ENCODE data around the gene BCL2L1. TPM values are rescaled to one million over a fixed set of nuclear protein-coding genes. Genes with fewer than 3 reads are reported as not detected.
"Not testable (repeated sequence)": the region's sequence is repeated elsewhere in the genome, so short reads cannot be mapped to it uniquely, and the experiment has no call there.

BCL2L1 gene
- polyA plus RNA-seq, 1 donor, result 58.5 TPM

DNA sequence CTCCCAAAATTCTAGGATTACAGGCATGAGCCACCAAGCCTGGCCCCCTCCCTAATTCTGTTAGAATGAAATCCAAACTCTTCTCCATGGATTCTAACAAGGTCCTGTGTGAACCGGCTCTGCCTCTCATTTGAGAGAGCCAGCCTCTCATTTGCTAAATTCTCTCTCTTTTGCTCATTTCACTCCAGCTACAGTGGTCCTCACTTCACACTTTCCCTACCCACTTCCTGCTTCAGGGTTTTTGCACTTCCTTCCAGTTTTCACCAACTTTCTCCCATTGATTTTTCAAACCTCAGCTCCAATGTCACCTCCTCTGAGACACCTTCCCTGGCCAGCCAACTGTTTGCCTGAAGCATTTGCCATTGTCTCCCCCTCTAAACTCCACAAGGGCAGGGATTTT lies 79.8 kb downstream of the BCL2L1 start:
- Histone ChIP-seq H3K4me1 (ENCODE audit: control insufficient read depth, insufficient read depth, low read length) (no peaks in the 10 kb centered on the region), H3K9me3 (ENCODE audit: control insufficient read depth, low read depth, low read length) (no peaks in the 10 kb centered on the region), H3K27ac (ENCODE audit: low read length) (no peak overlapping the region), H3K4me3 (ENCODE audit: low read length) (no peak overlapping the region), H3K36me3 (ENCODE audit: control insufficient read depth, insufficient read depth, low read length) (no peaks in the 10 kb centered on the region), H3K27me3 (ENCODE audit: control insufficient read depth, insufficient read depth, low read length) (peaks cover 12% of the 10 kb centered on the region)
- WGBS (ENCODE audit: insufficient coverage, low lambda C conversion rate), result 100% methylated on average over 1 of the region's 1 CpG
- no peak for DNase-seq

DNA sequence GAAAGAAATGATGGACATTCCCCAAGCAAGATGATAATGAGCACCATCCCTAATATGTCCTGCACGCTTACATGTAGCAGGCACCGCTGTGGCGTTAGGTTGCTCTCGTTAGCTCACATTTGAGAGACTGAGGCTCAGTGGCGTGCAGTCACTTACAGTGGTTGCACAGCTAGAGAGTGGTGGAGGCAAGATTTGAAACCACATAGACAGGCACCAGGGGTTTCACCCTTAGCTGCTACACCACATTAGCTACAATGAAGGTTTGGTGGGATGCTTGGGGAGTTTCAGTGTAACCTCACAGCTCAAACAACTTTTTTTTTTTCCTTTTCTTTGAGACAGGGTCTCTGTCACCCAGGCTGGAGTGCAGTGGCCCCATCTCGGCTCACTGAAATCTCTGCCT lies 81.3 kb downstream of the BCL2L1 start:
- peaks cover 18% of the 10 kb centered on the region for H3K27me3 ChIP-seq (ENCODE audit: control insufficient read depth, insufficient read depth, low read length)
- no peak overlapping the region for H3K4me3 ChIP-seq (ENCODE audit: low read length)
- no CpG with 5 or more reads among the region's 6 CpGs for WGBS (ENCODE audit: insufficient coverage, low lambda C conversion rate)
- H3K4me1 ChIP-seq (ENCODE audit: control insufficient read depth, insufficient read depth, low read length), result no peaks in the 10 kb centered on the region
- no peaks in the 10 kb centered on the region for H3K9me3 ChIP-seq (ENCODE audit: control insufficient read depth, low read depth, low read length)
- no peak overlapping the region for H3K27ac ChIP-seq (ENCODE audit: low read length)
- H3K36me3 ChIP-seq (ENCODE audit: control insufficient read depth, insufficient read depth, low read length), result no peaks in the 10 kb centered on the region
- no peak for DNase-seq

DNA sequence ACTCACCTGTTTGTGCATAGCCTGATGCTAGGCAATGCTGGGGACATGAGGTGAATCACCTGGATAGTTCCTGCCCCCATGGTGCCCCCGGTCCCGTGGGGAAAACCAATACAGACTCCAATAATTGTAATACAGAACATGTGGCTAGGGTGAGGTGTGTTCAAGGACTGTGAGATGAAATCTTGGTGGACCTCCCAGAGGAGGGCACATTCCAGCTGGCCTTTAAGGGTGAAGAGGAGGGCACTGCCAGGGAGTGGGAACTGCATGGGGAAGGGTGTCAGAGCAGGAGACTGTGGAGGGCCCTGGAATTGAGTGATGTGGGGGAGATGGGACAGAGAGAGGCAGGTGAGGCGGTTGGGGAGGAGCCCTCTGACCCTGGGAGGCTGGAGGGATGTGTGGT lies 82.4 kb downstream of the BCL2L1 start:
- no peak for DNase-seq
- Histone ChIP-seq H3K4me1 (ENCODE audit: control insufficient read depth, insufficient read depth, low read length) (no peaks in the 10 kb centered on the region), H3K4me3 (ENCODE audit: low read length) (no peak overlapping the region), H3K9me3 (ENCODE audit: control insufficient read depth, low read depth, low read length) (no peaks in the 10 kb centered on the region), H3K27ac (ENCODE audit: low read length) (no peak overlapping the region), H3K27me3 (ENCODE audit: control insufficient read depth, insufficient read depth, low read length) (peaks cover 18% of the 10 kb centered on the region), H3K36me3 (ENCODE audit: control insufficient read depth, insufficient read depth, low read length) (no peaks in the 10 kb centered on the region)
- WGBS (ENCODE audit: insufficient coverage, low lambda C conversion rate), result no CpG with 5 or more reads among the region's 3 CpGs

DNA sequence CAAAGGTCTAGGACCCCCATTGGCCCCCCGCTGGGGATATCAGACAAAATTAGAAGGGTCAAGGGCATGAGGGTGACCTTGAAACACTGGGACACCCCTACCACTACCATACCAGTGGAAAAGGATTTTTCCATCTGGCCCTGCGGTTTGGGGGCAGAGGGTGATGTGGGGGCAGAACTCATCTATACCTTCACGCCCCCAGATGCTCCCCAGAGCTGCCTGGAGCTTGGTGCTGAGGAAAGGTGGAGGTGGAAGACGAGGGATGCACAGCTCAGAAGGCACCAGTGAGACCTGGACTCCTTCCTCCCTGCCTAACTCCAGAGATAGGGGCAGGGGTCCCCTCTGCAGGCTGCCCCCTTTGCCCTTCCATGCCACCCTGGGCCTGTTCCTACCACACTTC lies 83.9 kb downstream of the BCL2L1 start:
- Histone ChIP-seq H3K4me1 (ENCODE audit: control insufficient read depth, insufficient read depth, low read length) (no peaks in the 10 kb centered on the region), H3K4me3 (ENCODE audit: low read length) (no peak overlapping the region), H3K27ac (ENCODE audit: low read length) (no peak overlapping the region), H3K9me3 (ENCODE audit: control insufficient read depth, low read depth, low read length) (no peaks in the 10 kb centered on the region), H3K36me3 (ENCODE audit: control insufficient read depth, insufficient read depth, low read length) (no peaks in the 10 kb centered on the region), H3K27me3 (ENCODE audit: control insufficient read depth, insufficient read depth, low read length) (peaks cover 18% of the 10 kb centered on the region)
- DNase-seq, result no peak
- WGBS (ENCODE audit: insufficient coverage, low lambda C conversion rate), result no CpG with 5 or more reads among the region's 4 CpGs

DNA sequence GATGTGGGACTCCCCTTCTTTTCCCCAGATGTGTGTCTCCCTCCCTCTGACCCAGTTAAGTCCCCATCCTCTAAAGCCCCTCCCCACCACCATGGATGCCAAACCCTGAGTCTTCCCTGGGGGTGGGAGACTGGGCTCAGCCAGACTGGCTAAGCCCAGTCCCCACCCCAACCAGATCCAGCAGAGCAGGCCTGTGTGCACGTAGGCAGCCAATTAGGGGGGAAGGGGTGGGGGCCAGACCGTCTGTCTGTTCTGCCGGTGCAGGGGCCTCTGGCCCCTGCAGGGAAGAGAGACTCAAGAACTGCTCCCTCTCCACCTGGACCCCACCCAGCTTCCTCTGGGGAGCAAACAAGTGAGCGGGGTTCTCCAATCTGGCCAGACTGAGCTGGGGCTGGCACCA lies 84.4 kb downstream of the BCL2L1 start:
- no peaks in the 10 kb centered on the region for H3K36me3 ChIP-seq (ENCODE audit: control insufficient read depth, insufficient read depth, low read length)
- H3K27ac ChIP-seq (ENCODE audit: low read length), result no peak overlapping the region
- peaks cover 18% of the 10 kb centered on the region for H3K27me3 ChIP-seq (ENCODE audit: control insufficient read depth, insufficient read depth, low read length)
- no CpG with 5 or more reads among the region's 4 CpGs for WGBS (ENCODE audit: insufficient coverage, low lambda C conversion rate)
- DNase-seq, result no peak
- no peaks in the 10 kb centered on the region for H3K4me1 ChIP-seq (ENCODE audit: control insufficient read depth, insufficient read depth, low read length)
- no peak overlapping the region for H3K4me3 ChIP-seq (ENCODE audit: low read length)
- H3K9me3 ChIP-seq (ENCODE audit: control insufficient read depth, low read depth, low read length), result no peaks in the 10 kb centered on the region

DNA sequence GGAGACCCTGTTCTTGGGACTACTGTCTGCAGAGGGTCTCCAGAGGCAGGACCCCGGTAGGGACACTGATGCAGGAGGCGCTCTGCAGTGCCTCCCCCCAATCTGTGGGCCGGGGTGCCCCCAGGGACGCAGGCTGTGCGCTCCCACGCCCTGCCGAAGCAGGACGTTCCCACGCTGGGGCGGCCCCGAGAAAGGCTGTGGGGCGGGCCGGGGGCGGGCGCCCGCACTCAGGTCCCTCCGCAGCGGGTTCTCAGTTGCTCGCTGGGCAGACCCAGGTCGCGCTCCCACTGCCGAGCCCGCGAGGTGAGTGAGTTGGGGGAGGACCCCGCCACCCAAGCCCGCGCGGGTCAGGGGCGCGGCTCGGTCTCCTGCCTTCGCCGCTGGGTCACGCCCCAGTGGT lies 85.0 kb downstream of the BCL2L1 start, which contains the start of gene COX4I2:
Gene COX4I2 (plus strand): TSS at position 253 of the 400 bp plus-strand sequence. CDS start 1,106 bp downstream, outside the sequence.
- no peaks in the 10 kb centered on the region for H3K4me1 ChIP-seq (ENCODE audit: control insufficient read depth, insufficient read depth, low read length)
- H3K27me3 ChIP-seq (ENCODE audit: control insufficient read depth, insufficient read depth, low read length), result peaks cover 18% of the 10 kb centered on the region
- DNase-seq, result no peak
- H3K4me3 ChIP-seq (ENCODE audit: low read length), result no peak within 1 kb of the TSS
- H3K36me3 ChIP-seq (ENCODE audit: control insufficient read depth, insufficient read depth, low read length), result no peaks in the 10 kb centered on the region
- H3K9me3 ChIP-seq (ENCODE audit: control insufficient read depth, low read depth, low read length), result no peaks in the 10 kb centered on the region
- no CpG with 5 or more reads among the region's 34 CpGs for WGBS (ENCODE audit: insufficient coverage, low lambda C conversion rate)
- no peak within 1 kb of the TSS for H3K27ac ChIP-seq (ENCODE audit: low read length)

DNA sequence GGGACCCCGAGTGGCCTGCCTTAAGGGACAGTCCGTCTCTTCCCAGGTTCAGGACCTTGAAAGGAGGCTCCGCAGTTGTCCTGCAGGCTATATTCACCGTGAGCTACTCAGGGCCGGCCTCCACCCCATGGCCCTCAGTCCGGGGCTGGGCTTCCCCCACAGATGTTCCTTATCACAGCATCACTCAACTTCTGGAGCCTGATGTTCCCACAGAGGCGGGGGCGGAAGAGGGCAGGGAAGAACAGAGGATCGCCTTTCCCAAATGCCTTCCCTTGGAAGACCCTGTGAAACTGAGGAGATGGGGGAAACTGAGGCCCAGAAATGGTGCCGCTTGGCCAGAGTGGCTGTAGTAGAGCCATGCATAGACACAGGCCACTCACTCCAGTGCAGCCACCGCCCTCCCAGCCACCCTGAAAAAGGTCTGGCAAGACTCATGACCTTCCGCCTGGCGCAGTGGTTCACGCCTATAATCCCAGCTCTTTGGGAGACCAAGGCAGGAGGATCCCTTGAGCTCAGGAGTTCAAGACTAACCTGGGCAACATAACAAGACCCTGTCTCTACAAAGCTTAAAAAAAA lies 89.2 kb downstream of the BCL2L1 start:
- Histone ChIP-seq H3K36me3 (ENCODE audit: control insufficient read depth, insufficient read depth, low read length) (no peaks in the 10 kb centered on the region), H3K27ac (ENCODE audit: low read length) (no peak overlapping the region), H3K9me3 (ENCODE audit: control insufficient read depth, low read depth, low read length) (no peaks in the 10 kb centered on the region), H3K4me1 (ENCODE audit: control insufficient read depth, insufficient read depth, low read length) (no peaks in the 10 kb centered on the region), H3K27me3 (ENCODE audit: control insufficient read depth, insufficient read depth, low read length) (peaks cover 12% of the 10 kb centered on the region), H3K4me3 (ENCODE audit: low read length) (no peak overlapping the region)
- no CpG with 5 or more reads among the region's 14 CpGs for WGBS (ENCODE audit: insufficient coverage, low lambda C conversion rate)
- no peak for DNase-seq

DNA sequence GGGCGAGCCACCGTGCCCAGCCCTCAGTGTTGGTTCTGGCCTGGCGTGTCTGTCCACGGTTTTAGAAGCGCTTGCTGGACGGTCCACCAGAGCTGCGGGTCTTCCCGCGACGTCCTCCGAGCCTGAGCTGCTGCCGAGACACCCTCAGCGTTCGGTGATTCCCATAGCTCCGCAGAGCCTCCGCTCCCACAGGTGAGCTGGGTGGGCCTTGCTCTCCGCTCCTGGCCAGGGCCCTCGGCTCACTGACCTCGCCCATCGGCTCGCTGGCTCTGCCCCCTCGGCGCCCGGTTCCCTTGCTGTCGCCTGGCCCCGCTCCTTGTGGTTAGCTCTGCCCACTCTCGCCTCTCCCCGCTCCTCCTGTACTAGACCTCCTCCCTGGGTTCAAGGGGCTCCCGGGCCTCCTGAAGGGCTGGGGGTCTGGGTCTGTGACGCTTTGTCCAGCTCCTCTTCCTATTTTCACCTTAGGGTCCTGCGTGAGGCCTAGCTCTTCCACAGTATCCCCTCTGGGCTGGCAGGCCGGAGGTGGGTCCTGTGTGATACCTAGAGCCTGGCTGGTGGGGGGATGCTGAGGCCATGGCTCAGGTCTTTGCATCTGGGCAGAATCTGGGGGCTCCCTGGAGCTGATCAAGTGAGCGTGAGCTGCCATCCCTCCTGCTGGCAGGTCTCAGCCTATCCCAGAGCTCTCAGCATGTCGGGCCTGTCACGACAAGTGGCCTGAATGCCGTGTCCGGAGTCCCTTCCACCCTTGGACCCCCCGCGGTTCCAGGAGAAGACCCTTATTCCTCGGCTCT lies 89.9 kb downstream of the BCL2L1 start:
- no peaks in the 10 kb centered on the region for H3K9me3 ChIP-seq (ENCODE audit: control insufficient read depth, low read depth, low read length)
- no peak overlapping the region for H3K27ac ChIP-seq (ENCODE audit: low read length)
- peaks cover 5% of the 10 kb centered on the region for H3K27me3 ChIP-seq (ENCODE audit: control insufficient read depth, insufficient read depth, low read length)
- 97% methylated on average over 7 of the region's 40 CpGs for WGBS (ENCODE audit: insufficient coverage, low lambda C conversion rate)
- no peaks in the 10 kb centered on the region for H3K4me1 ChIP-seq (ENCODE audit: control insufficient read depth, insufficient read depth, low read length)
- no peaks in the 10 kb centered on the region for H3K36me3 ChIP-seq (ENCODE audit: control insufficient read depth, insufficient read depth, low read length)
- no peak for DNase-seq
- H3K4me3 ChIP-seq (ENCODE audit: low read length), result no peak overlapping the region

DNA sequence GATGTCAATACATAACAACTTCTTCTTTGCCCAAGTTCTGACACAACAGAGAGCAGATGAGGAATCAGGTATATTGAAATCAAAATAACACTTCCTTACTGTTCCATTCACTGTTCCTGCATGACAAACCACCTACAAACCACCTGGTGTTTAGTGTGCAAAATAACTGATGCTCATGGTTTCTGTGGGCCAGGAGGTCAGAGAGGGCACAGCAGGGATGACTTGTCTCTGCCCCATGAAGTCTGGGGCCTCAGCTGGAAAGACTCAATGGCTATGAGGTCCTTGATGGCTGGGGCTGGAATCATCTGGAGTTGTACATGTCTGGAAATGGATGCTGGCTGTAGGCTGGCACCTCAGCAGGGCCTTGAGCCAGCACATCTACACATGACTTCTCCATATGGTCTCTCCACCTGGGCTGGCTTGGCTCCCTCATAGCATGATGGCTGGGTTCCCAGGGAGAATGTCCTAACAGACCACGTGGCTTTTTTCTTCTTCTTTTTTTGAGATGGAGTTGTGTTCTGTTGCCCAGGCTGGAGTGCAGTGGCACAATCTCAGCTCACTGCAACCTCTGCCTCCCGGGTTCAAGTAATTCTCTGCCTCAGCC lies 92.4 kb downstream of the BCL2L1 start:
- H3K27me3 ChIP-seq (ENCODE audit: control insufficient read depth, insufficient read depth, low read length), result no peaks in the 10 kb centered on the region
- no peak overlapping the region for H3K4me3 ChIP-seq (ENCODE audit: low read length)
- no peak overlapping the region for H3K27ac ChIP-seq (ENCODE audit: low read length)
- no peaks in the 10 kb centered on the region for H3K4me1 ChIP-seq (ENCODE audit: control insufficient read depth, insufficient read depth, low read length)
- no CpG with 5 or more reads among the region's 2 CpGs for WGBS (ENCODE audit: insufficient coverage, low lambda C conversion rate)
- H3K36me3 ChIP-seq (ENCODE audit: control insufficient read depth, insufficient read depth, low read length), result no peaks in the 10 kb centered on the region
- H3K9me3 ChIP-seq (ENCODE audit: control insufficient read depth, low read depth, low read length), result no peaks in the 10 kb centered on the region
- DNase-seq, result no peak

DNA sequence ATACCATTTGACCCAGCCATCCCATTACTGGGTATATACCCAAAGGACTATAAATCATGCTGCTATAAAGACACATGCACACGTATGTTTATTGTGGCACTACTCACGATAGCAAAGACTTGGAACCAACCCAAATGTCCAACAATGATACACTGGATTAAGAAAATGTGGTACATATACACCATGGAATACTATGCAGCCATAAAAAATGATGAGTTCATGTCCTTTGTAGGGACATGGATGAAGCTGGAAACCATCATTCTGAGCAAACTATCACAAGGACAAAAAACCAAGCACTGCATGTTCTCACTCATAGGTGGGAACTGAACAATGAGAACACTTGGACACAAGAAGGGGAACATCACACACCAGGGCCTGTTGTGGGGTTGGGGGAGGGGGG lies 94.6 kb downstream of the BCL2L1 start:
- not testable (repeated sequence) for H3K4me1 ChIP-seq (ENCODE audit: control insufficient read depth, insufficient read depth, low read length); H3K27me3 ChIP-seq (ENCODE audit: control insufficient read depth, insufficient read depth, low read length); H3K27ac ChIP-seq (ENCODE audit: low read length); DNase-seq; H3K9me3 ChIP-seq (ENCODE audit: control insufficient read depth, low read depth, low read length); H3K4me3 ChIP-seq (ENCODE audit: low read length); H3K36me3 ChIP-seq (ENCODE audit: control insufficient read depth, insufficient read depth, low read length)
- no CpG with 5 or more reads among the region's 2 CpGs for WGBS (ENCODE audit: insufficient coverage, low lambda C conversion rate)

Measured in large intestine (tissue), 3 donors.